Umbilical cord (tissue), 2 donors: ENCODE measurements around the gene MFAP1. TPM values are rescaled to one million over a fixed set of nuclear protein-coding genes. Genes with fewer than 3 reads are reported as not detected.
"Not testable (repeated sequence)": the region's sequence is repeated elsewhere in the genome, so short reads cannot be mapped to it uniquely, and the experiment has no call there.

Source experiments
- DNase-seq: peaks from one replicate; pipeline ENCODE4 v3.0.0-alpha.2; 2015; ENCODE audit warnings: low spot score
- total RNA-seq: library from RNA; depleted of rRNA; stranded (reverse); fragments of >200 nt; gene quantifications from one replicate; pipeline ENCODE4 v1.2.3, GENCODE V29; 2014; ENCODE audit warnings: low replicate concordance; ENCODE audit not compliant: insufficient read depth

MFAP1 gene
- total RNA-seq: 12.0 TPM

GRCh38 chr15:43824302-43825246, at the start of gene MFAP1:
Gene MFAP1 (minus strand): TSS chr15:43824690. CDS start chr15:43824569, 121 bp downstream.
- DNase-seq: peak; percentile 99

- no peak for DNase-seq
These were observed 49.2 kb upstream of the MFAP1 start for GRCh38 chr15:43873651-43874050.

GRCh38 chr15:43872416-43873020, 48.0 kb upstream of the MFAP1 start:
- DNase-seq: peak; percentile 85

- no peak for DNase-seq
These were observed 47.3 kb upstream of the MFAP1 start for GRCh38 chr15:43871835-43872234.

GRCh38 chr15:43868406-43868805, 43.9 kb upstream of the MFAP1 start:
- no peak for DNase-seq

GRCh38 chr15:43867096-43867495, 42.6 kb upstream of the MFAP1 start:
- DNase-seq: no peak

GRCh38 chr15:43866636-43867035, 42.1 kb upstream of the MFAP1 start:
- DNase-seq: not testable (repeated sequence)

- DNase-seq: no peak
These were observed 35.1 kb upstream of the MFAP1 start for GRCh38 chr15:43859546-43859945.

GRCh38 chr15:43854801-43855200, 30.3 kb upstream of the MFAP1 start:
- DNase-seq: no peak

- no peak for DNase-seq
These were observed 28.1 kb upstream of the MFAP1 start for GRCh38 chr15:43852607-43853006.

GRCh38 chr15:43851251-43851650, 26.8 kb upstream of the MFAP1 start:
- DNase-seq: no peak

- no peak for DNase-seq
These were observed 20.9 kb upstream of the MFAP1 start for GRCh38 chr15:43845421-43845820.

GRCh38 chr15:43832485-43832884, 8.0 kb upstream of the MFAP1 start:
- DNase-seq: not testable (repeated sequence)

GRCh38 chr15:43831519-43832052, 7.1 kb upstream of the MFAP1 start:
- not testable (repeated sequence) for DNase-seq

- not testable (repeated sequence) for DNase-seq
These were observed 6.3 kb upstream of the MFAP1 start for GRCh38 chr15:43830691-43831275.

- DNase-seq: not testable (repeated sequence)
These were observed 5.6 kb upstream of the MFAP1 start for GRCh38 chr15:43829951-43830540.

- DNase-seq: no peak
These were observed 3.7 kb upstream of the MFAP1 start for GRCh38 chr15:43828061-43828657.

GRCh38 chr15:43826508-43827341, 2.2 kb upstream of the MFAP1 start, which contains the start of gene WDR76:
Gene WDR76 (plus strand): TSS chr15:43827002. CDS start chr15:43827033, 31 bp downstream.
- peak; percentile 83 for DNase-seq

GRCh38 chr15:43826029-43826507, 1.6 kb upstream of the MFAP1 start:
- DNase-seq: no peak

- not testable (repeated sequence) for DNase-seq
These were observed 815 bp upstream of the MFAP1 start for GRCh38 chr15:43825305-43825704.
